Cardiac fibroblast (primary cell): ENCODE measurements around the gene CD200.

Experiments
- DNase-seq, 2 donors: peaks; one replicate each; pipeline versions ENCODE4 v3.0.0 to v3.0.0-alpha.2; 2010; ENCODE audit warnings: low read depth in 2 of 2
- H3K4me3 ChIP-seq, 2 donors: replicated peaks in 1 of 2; 1 replicate in 1 of 2; 2 replicates in 1 of 2; pipeline ENCODE4 v1.5.1; 2011; ENCODE audit warnings: low read depth in 2 of 2, low read length in 2 of 2, mild to moderate bottlenecking in 2 of 2, moderate library complexity in 1 of 2
- TF ChIP-seq, protein P1 (sequence below): IDR thresholded peaks from one replicate; pipeline ENCODE4 v1.5.1; 2011; ENCODE audit warnings: low read depth, mild to moderate bottlenecking, low read length, inconsistent platforms

The CD200 gene

GRCh38 chr3:112392393-112393359, 59.7 kb downstream of the CD200 start:
- TF ChIP-seq, protein P1, sequence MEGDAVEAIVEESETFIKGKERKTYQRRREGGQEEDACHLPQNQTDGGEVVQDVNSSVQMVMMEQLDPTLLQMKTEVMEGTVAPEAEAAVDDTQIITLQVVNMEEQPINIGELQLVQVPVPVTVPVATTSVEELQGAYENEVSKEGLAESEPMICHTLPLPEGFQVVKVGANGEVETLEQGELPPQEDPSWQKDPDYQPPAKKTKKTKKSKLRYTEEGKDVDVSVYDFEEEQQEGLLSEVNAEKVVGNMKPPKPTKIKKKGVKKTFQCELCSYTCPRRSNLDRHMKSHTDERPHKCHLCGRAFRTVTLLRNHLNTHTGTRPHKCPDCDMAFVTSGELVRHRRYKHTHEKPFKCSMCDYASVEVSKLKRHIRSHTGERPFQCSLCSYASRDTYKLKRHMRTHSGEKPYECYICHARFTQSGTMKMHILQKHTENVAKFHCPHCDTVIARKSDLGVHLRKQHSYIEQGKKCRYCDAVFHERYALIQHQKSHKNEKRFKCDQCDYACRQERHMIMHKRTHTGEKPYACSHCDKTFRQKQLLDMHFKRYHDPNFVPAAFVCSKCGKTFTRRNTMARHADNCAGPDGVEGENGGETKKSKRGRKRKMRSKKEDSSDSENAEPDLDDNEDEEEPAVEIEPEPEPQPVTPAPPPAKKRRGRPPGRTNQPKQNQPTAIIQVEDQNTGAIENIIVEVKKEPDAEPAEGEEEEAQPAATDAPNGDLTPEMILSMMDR = no peak
- no peak overlapping the region for H3K4me3 ChIP-seq
- no peak for DNase-seq

- no peak for DNase-seq
- TF ChIP-seq, protein P1 = no peak
- no peak overlapping the region for H3K4me3 ChIP-seq
Observed at GRCh38 chr3:112393360-112393728, 60.4 kb downstream of the CD200 start.

- TF ChIP-seq, protein P1 = no peak
- DNase-seq = peak; percentile 31 to 78
- H3K4me3 ChIP-seq = no peak overlapping the region
Observed at GRCh38 chr3:112394003-112394640, 61.2 kb downstream of the CD200 start.

- DNase-seq = no peak
- no peak overlapping the region for H3K4me3 ChIP-seq
- TF ChIP-seq, protein P1 = no peak
Observed at GRCh38 chr3:112395181-112395895, 62.4 kb downstream of the CD200 start.

DNA sequence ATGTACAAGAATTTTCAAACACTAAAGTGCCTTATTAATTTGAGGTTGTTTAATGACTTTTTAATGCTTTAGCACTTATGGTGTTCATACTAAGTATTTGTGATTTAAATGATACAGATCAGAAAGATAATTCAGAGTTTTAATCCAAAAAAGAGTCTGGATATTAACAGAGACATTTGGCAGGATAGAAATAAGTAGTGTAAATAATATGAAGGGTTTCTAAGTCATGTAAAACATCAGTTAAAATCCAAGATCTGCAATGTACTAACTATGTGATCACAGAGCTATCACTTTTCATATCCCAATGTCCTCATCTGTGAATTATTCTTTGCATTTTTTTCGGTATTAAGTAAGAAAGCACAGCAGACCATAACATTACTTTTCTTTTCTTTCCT, 62.9 kb downstream of the CD200 start:
- TF ChIP-seq, protein P1 = no peak
- no peak for DNase-seq
- no peak overlapping the region for H3K4me3 ChIP-seq

DNA sequence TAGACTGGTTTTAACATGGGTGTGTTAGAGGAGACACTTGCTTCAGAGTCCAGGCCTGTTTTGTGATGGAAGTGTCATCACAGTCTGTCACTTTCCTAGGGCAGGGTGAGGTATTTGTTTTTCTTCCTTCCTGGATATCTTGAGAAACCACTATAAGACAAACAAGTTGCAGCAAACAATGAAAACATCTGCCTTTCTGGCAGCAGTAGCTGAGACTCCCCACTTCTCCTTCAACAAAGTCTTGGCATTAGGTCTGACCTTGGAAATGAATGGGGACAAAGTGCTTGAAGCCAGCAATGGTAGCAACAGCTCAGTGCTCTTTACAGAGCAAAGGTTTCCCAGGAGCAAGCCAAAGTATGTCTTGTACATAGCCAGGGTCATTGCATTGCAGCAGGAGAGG, 64.6 kb downstream of the CD200 start:
- TF ChIP-seq, protein P1 = no peak
- peak in 1 of 2 donors; percentile 48 for DNase-seq
- H3K4me3 ChIP-seq = no peak overlapping the region
